Stomach smooth muscle (tissue), 2 donors: ENCODE measurements around the gene HS3ST6.
"Not testable (repeated sequence)": the region's sequence is repeated elsewhere in the genome, so short reads cannot be mapped to it uniquely, and the experiment has no call there.

ENCODE experiments used
- H3K27ac ChIP-seq: one replicate; pipeline ENCODE4 v1.7.0; 2013; ENCODE audit warnings: mild to moderate bottlenecking, low read length, inconsistent platforms
- H3K27me3 ChIP-seq, 2 donors: one replicate each; pipeline ENCODE4 v1.7.0; 2013; ENCODE audit warnings: low read length in 2 of 2; ENCODE audit not compliant: insufficient read depth in 2 of 2, control insufficient read depth in 1 of 2
- H3K36me3 ChIP-seq, 2 donors: one replicate each; pipeline ENCODE4 v1.7.0; 2013; ENCODE audit warnings: low read length in 2 of 2; ENCODE audit not compliant: control insufficient read depth in 2 of 2, insufficient read depth in 2 of 2
- H3K4me1 ChIP-seq: one replicate; pipeline ENCODE4 v1.7.0; 2013; ENCODE audit warnings: low read length; ENCODE audit not compliant: control insufficient read depth, insufficient read depth
- H3K4me3 ChIP-seq, 2 donors: one replicate each; pipeline ENCODE4 v1.7.0; 2013; ENCODE audit warnings: low read length in 2 of 2
- H3K9ac ChIP-seq, 2 donors: one replicate each; pipeline ENCODE4 v1.7.0; 2013; ENCODE audit warnings: low read length in 2 of 2, mild to moderate bottlenecking in 1 of 2
- H3K9me3 ChIP-seq, 2 donors: one replicate each; pipeline ENCODE4 v1.7.0; 2013; ENCODE audit warnings: low read length in 2 of 2; ENCODE audit not compliant: control insufficient read depth in 2 of 2
- donor health status: healthy.
- donor health status: Pancreatic carcinoma.

The HS3ST6 gene

GRCh38 chr16:1903845-1904840 lies 14.1 kb downstream of the HS3ST6 start:
- Histone ChIP-seq H3K9me3 (no peaks in the 10 kb centered on the region), H3K27ac (no peak overlapping the region), H3K9ac (no peak overlapping the region), H3K36me3 (no peaks in the 10 kb centered on the region), H3K4me3 (no peak overlapping the region), H3K4me1 (no peaks in the 10 kb centered on the region), H3K27me3 (peaks cover 8 to 29% of the 10 kb centered on the region in 2 donors)

- Histone ChIP-seq H3K27ac (no peak overlapping the region), H3K4me3 (no peak overlapping the region), H3K9ac (no peak overlapping the region), H3K9me3 (no peaks in the 10 kb centered on the region), H3K36me3 (no peaks in the 10 kb centered on the region), H3K27me3 (peaks cover 8 to 24% of the 10 kb centered on the region in 2 donors), H3K4me1 (no peaks in the 10 kb centered on the region)
These were observed 15.0 kb downstream of the HS3ST6 start for GRCh38 chr16:1903220-1903574.

GRCh38 chr16:1902547-1903219 lies 15.5 kb downstream of the HS3ST6 start:
- no peak overlapping the region for H3K27ac ChIP-seq
- H3K9ac ChIP-seq = no peak overlapping the region
- no peak overlapping the region for H3K4me3 ChIP-seq
- H3K36me3 ChIP-seq = no peaks in the 10 kb centered on the region
- H3K27me3 ChIP-seq = peaks cover 8 to 24% of the 10 kb centered on the region in 2 donors
- H3K9me3 ChIP-seq = no peaks in the 10 kb centered on the region
- no peaks in the 10 kb centered on the region for H3K4me1 ChIP-seq

- H3K4me1 ChIP-seq = no peaks in the 10 kb centered on the region
- H3K27ac ChIP-seq = no peak overlapping the region
- no peaks in the 10 kb centered on the region for H3K9me3 ChIP-seq
- no peaks in the 10 kb centered on the region for H3K36me3 ChIP-seq
- no peak overlapping the region for H3K4me3 ChIP-seq
- no peak overlapping the region for H3K9ac ChIP-seq
- H3K27me3 ChIP-seq = peaks cover 9 to 19% of the 10 kb centered on the region in 2 donors
These were observed 17.8 kb downstream of the HS3ST6 start for GRCh38 chr16:1900452-1900774.

- Histone ChIP-seq H3K27ac (no peak overlapping the region), H3K4me3 (no peak overlapping the region), H3K4me1 (no peaks in the 10 kb centered on the region), H3K27me3 (peaks cover 9 to 19% of the 10 kb centered on the region in 2 donors), H3K9me3 (no peaks in the 10 kb centered on the region), H3K36me3 (no peaks in the 10 kb centered on the region), H3K9ac (no peak overlapping the region)
These were observed 18.4 kb downstream of the HS3ST6 start for GRCh38 chr16:1899641-1900451.

- not testable (repeated sequence) for H3K9me3 ChIP-seq, H3K9ac ChIP-seq, H3K36me3 ChIP-seq, H3K4me3 ChIP-seq, H3K27ac ChIP-seq, H3K4me1 ChIP-seq
- peaks cover 5 to 12% of the 10 kb centered on the region in 2 donors for H3K27me3 ChIP-seq
These were observed 20.5 kb downstream of the HS3ST6 start for GRCh38 chr16:1897692-1898091.

GRCh38 chr16:1895949-1896675 lies 22.1 kb downstream of the HS3ST6 start:
- H3K27ac ChIP-seq = no peak overlapping the region
- no peak overlapping the region for H3K4me3 ChIP-seq
- H3K4me1 ChIP-seq = no peaks in the 10 kb centered on the region
- H3K9ac ChIP-seq = no peak overlapping the region
- H3K27me3 ChIP-seq = peaks cover 3 to 12% of the 10 kb centered on the region in 2 donors
- H3K36me3 ChIP-seq = no peaks in the 10 kb centered on the region
- H3K9me3 ChIP-seq = no peaks in the 10 kb centered on the region

GRCh38 chr16:1895068-1895467 lies 23.1 kb downstream of the HS3ST6 start:
- Histone ChIP-seq H3K4me3 (no peak overlapping the region), H3K4me1 (no peaks in the 10 kb centered on the region), H3K27me3 (peaks cover 11 to 18% of the 10 kb centered on the region in 2 donors), H3K27ac (no peak overlapping the region), H3K36me3 (no peaks in the 10 kb centered on the region), H3K9me3 (no peaks in the 10 kb centered on the region), H3K9ac (no peak overlapping the region)

GRCh38 chr16:1890708-1891050 lies 27.5 kb downstream of the HS3ST6 start:
- Histone ChIP-seq H3K36me3 (no peaks in the 10 kb centered on the region), H3K27ac (no peak overlapping the region), H3K9ac (no peak overlapping the region), H3K27me3 (peaks cover 8 to 14% of the 10 kb centered on the region in 2 donors), H3K4me1 (no peaks in the 10 kb centered on the region), H3K9me3 (no peaks in the 10 kb centered on the region), H3K4me3 (no peak overlapping the region)

GRCh38 chr16:1890024-1890707 lies 28.0 kb downstream of the HS3ST6 start:
- Histone ChIP-seq H3K27me3 (peaks cover 8 to 14% of the 10 kb centered on the region in 2 donors), H3K9ac (no peak overlapping the region), H3K27ac (no peak overlapping the region), H3K9me3 (no peaks in the 10 kb centered on the region), H3K36me3 (no peaks in the 10 kb centered on the region), H3K4me3 (no peak overlapping the region), H3K4me1 (no peaks in the 10 kb centered on the region)
